Keratinocyte (primary cell): ENCODE data around the gene INPP4B. TPM values are rescaled to one million over a fixed set of nuclear protein-coding genes. Genes with fewer than 3 reads are reported as not detected.

Experiments used
- DNase-seq: peaks from one replicate; pipeline ENCODE4 v3.0.0-alpha.2; 2011; ENCODE audit warnings: low read depth, missing footprints, low spot score
- FAIRE-seq: peaks from 2 replicates; lab custom pipeline; 2011; peaks lifted over from hg19 to GRCh38; lab: Jason Lieb, UNC
- H2AFZ ChIP-seq: 2 replicates; pipeline ENCODE4 v1.6.0; 2012; ENCODE audit warnings: low read length, control low read depth, inconsistent platforms; ENCODE audit not compliant: control insufficient read depth
- H3K27ac ChIP-seq: 2 replicates; pipeline ENCODE4 v1.5.1; 2011; ENCODE audit warnings: low read length; ENCODE audit not compliant: control insufficient read depth, insufficient read depth
- H3K27me3 ChIP-seq: 3 replicates; pipeline ENCODE4 v1.6.0; 2011; ENCODE audit warnings: low read length; ENCODE audit not compliant: control insufficient read depth, insufficient read depth; ENCODE audit errors: extremely low read depth
- H3K36me3 ChIP-seq, 2 experiments: 2 replicates in 1 of 2; 3 replicates in 1 of 2; pipeline ENCODE4 v1.5.1; 2011; ENCODE audit warnings: low read length in 2 of 2, mild to moderate bottlenecking in 1 of 2; ENCODE audit not compliant: control insufficient read depth in 2 of 2, insufficient read depth in 2 of 2; ENCODE audit errors: extremely low read depth in 1 of 2
- H3K4me1 ChIP-seq: 3 replicates; pipeline ENCODE4 v1.5.1; 2011; ENCODE audit warnings: low read length; ENCODE audit not compliant: control insufficient read depth, insufficient read depth; ENCODE audit errors: extremely low read depth
- H3K4me2 ChIP-seq: 3 replicates; pipeline ENCODE4 v1.6.0; 2011; ENCODE audit warnings: low read depth, low read length; ENCODE audit not compliant: control insufficient read depth, insufficient read depth; ENCODE audit errors: extremely low read depth
- H3K4me3 ChIP-seq, 3 experiments: fragments of 200-600 bp in 1 of 3; sonication (generic) in 1 of 3; 2 replicates in 2 of 3; 3 replicates in 1 of 3; pipeline ENCODE4 v1.5.1; 2011 to 2016; ENCODE audit warnings: low read length in 3 of 3, mild to moderate bottlenecking in 3 of 3, control low read depth in 2 of 3, inconsistent platforms in 1 of 3, low read depth in 1 of 3, mixed read lengths in 1 of 3, mixed run types in 1 of 3, moderate library complexity in 1 of 3; ENCODE audit not compliant: control insufficient read depth in 2 of 3, insufficient read depth in 2 of 3; ENCODE audit errors: extremely low read depth in 1 of 3
- H3K79me2 ChIP-seq: 2 replicates; pipeline ENCODE4 v1.6.0; 2012; ENCODE audit warnings: low read length; ENCODE audit not compliant: control insufficient read depth, insufficient read depth
- H3K9ac ChIP-seq: 3 replicates; pipeline ENCODE4 v1.6.0; 2011; ENCODE audit warnings: low read length; ENCODE audit not compliant: control insufficient read depth, insufficient read depth; ENCODE audit errors: extremely low read depth
- H3K9me1 ChIP-seq: 3 replicates; pipeline ENCODE4 v1.6.0; 2011; ENCODE audit warnings: low read length; ENCODE audit not compliant: control insufficient read depth, insufficient read depth; ENCODE audit errors: extremely low read depth
- H3K9me3 ChIP-seq: 2 replicates; pipeline ENCODE4 v1.5.1; 2012; ENCODE audit warnings: low read depth, low read length; ENCODE audit not compliant: control insufficient read depth
- H4K20me1 ChIP-seq: 3 replicates; pipeline ENCODE4 v1.6.0; 2011; ENCODE audit warnings: low read length; ENCODE audit not compliant: control insufficient read depth, insufficient read depth; ENCODE audit errors: extremely low read depth
- CTCF ChIP-seq, 3 experiments: IDR thresholded peaks in 1 of 3; conservative IDR thresholded peaks in 1 of 3; optimal IDR thresholded peaks in 1 of 3; 2 replicates in 2 of 3; 3 replicates in 1 of 3; pipeline versions ENCODE3 to v1.5.1; 2011; ENCODE audit warnings: low read length in 3 of 3, mild to moderate bottlenecking in 3 of 3, moderate library complexity in 2 of 3, control low read depth in 1 of 3, inconsistent platforms in 1 of 3; ENCODE audit not compliant: insufficient read depth in 2 of 3; ENCODE audit errors: extremely low read depth in 1 of 3
- EZH2 ChIP-seq: IDR thresholded peaks from one replicate; pipeline ENCODE4 v1.6.1; 2012; ENCODE audit warnings: inconsistent platforms, mild to moderate bottlenecking, low read length, moderate library complexity
- dilution Hi-C: fragments of 300-500 bp; cut with MboI; formaldehyde crosslinking; loops from one replicate; pipeline ENCODE4 v1.7.0; 2020; ENCODE audit warnings: low sequenced_read_pairs; ENCODE audit not compliant: extremely low pct_ligation_motif_present
- polyA plus RNA-seq, 5 experiments: library from polyadenylated mRNA; depleted of rRNA in 3 of 5; stranded (reverse) in 3 of 5; stranded (forward) in 1 of 5; unstranded in 1 of 5; fragments of >200 nt; gene quantifications; 1 replicate in 1 of 5; 2 replicates in 3 of 5; 3 replicates in 1 of 5; pipeline versions ENCODE4 v1.2.1 to v1.2.3, GENCODE V29; 2011 to 2012; ENCODE audit warnings: missing spikeins in 2 of 5, low read depth in 1 of 5, low replicate concordance in 1 of 5

The INPP4B gene
- polyA plus RNA-seq, 1 donor (not counting 4 experiments of a cell fraction or from before 2014, with no cell fraction given), result 50.2 TPM

- Histone ChIP-seq H3K27ac (no peak overlapping the region), H3K4me3 (no peak overlapping the region), H3K9me1 (no peaks in the 10 kb centered on the region), H3K36me3 (peaks cover 0 to 5% of the 10 kb centered on the region in 2 experiments), H3K27me3 (no peaks in the 10 kb centered on the region), H3K9ac (no peak overlapping the region), H3K4me1 (peaks cover 23% of the 10 kb centered on the region), H3K4me2 (peak overlapping the region; percentile 47), H2AFZ (no peak overlapping the region), H3K79me2 (peaks cover 46% of the 10 kb centered on the region), H4K20me1 (no peaks in the 10 kb centered on the region), H3K9me3 (no peaks in the 10 kb centered on the region)
- no peak for DNase-seq
- dilution Hi-C loops, result no loop called here
- no peak for FAIRE-seq
- TF ChIP-seq EZH2 (no peak), CTCF (optimal IDR thresholded peaks at IDR 0.05 in 1 of 3, IDR thresholded peaks at IDR 0.05 in 1 of 3, conservative IDR thresholded peaks at IDR 0.05 in 1 of 3; ENCODE audit: extremely low read depth in 1 of 3, insufficient read depth in 2 of 3, low read length in 3 of 3) (no peak)
These were observed 573.6 kb downstream of the INPP4B start for GRCh38 chr4:142272452-142272851.

GRCh38 chr4:142271832-142272231 is 574.3 kb downstream of the INPP4B start:
- H3K79me2 ChIP-seq, result peaks cover 45% of the 10 kb centered on the region
- no peaks in the 10 kb centered on the region for H3K27me3 ChIP-seq
- no peak overlapping the region for H3K4me3 ChIP-seq
- TF ChIP-seq CTCF (optimal IDR thresholded peaks at IDR 0.05 in 1 of 3, IDR thresholded peaks at IDR 0.05 in 1 of 3, conservative IDR thresholded peaks at IDR 0.05 in 1 of 3; ENCODE audit: extremely low read depth in 1 of 3, insufficient read depth in 2 of 3, low read length in 3 of 3) (no peak), EZH2 (no peak)
- no peak overlapping the region for H3K27ac ChIP-seq
- H3K9me1 ChIP-seq, result no peaks in the 10 kb centered on the region
- no peak overlapping the region for H3K9ac ChIP-seq
- no peak overlapping the region for H2AFZ ChIP-seq
- H3K4me1 ChIP-seq, result peaks cover 23% of the 10 kb centered on the region
- no peak for FAIRE-seq
- dilution Hi-C loops, result no loop called here
- H4K20me1 ChIP-seq, result no peaks in the 10 kb centered on the region
- no peak overlapping the region for H3K4me2 ChIP-seq
- no peaks in the 10 kb centered on the region for H3K9me3 ChIP-seq
- peaks cover 0 to 5% of the 10 kb centered on the region in 2 experiments for H3K36me3 ChIP-seq
- no peak for DNase-seq
